GM23338 (cell line): ENCODE data around the gene DCAF4. TPM values are rescaled to one million over a fixed set of nuclear protein-coding genes. Genes with fewer than 3 reads are reported as not detected.

Experiments used
- ATAC-seq: fragments of 200-7000 bp; cut with Tn5 transposase; 3 replicates; pipeline ENCODE4 v1.9.1; 2020
- DNase-seq: peaks from one replicate; pipeline ENCODE4 v3.0.0-alpha.2; 2015; ENCODE audit warnings: low spot score
- H2AFZ ChIP-seq: fragments of 200-600 bp; sonication (generic); 2 replicates; pipeline ENCODE4 v1.8.0; 2016; ENCODE audit warnings: antibody characterized with exemption, mild to moderate bottlenecking, moderate library complexity
- H3F3A ChIP-seq: fragments of 200-600 bp; sonication (generic); replicated peaks from 2 replicates; pipeline ENCODE4 v1.8.0; 2017; ENCODE audit warnings: antibody characterized with exemption, mixed run types, low read depth
- H3K27ac ChIP-seq: fragments of 200-600 bp; sonication (generic); 2 replicates; pipeline ENCODE4 v1.6.1; 2016; ENCODE audit warnings: low read depth
- H3K27me3 ChIP-seq: fragments of 200-600 bp; sonication (generic); 2 replicates; pipeline ENCODE4 v1.8.0; 2016; ENCODE audit warnings: mild to moderate bottlenecking, mixed run types, moderate library complexity; ENCODE audit not compliant: insufficient read depth
- H3K36me3 ChIP-seq: fragments of 200-600 bp; sonication (generic); 2 replicates; pipeline ENCODE4 v1.8.0; 2016; ENCODE audit warnings: mild to moderate bottlenecking; ENCODE audit not compliant: insufficient read depth
- H3K4me1 ChIP-seq: fragments of 200-600 bp; sonication (generic); 2 replicates; pipeline ENCODE4 v1.8.0; 2016; ENCODE audit warnings: mild to moderate bottlenecking, moderate library complexity; ENCODE audit not compliant: insufficient read depth
- H3K4me2 ChIP-seq: fragments of 200-600 bp; sonication (generic); 2 replicates; pipeline ENCODE4 v1.7.1; 2017; ENCODE audit warnings: mixed run types
- H3K4me3 ChIP-seq: fragments of 200-600 bp; sonication (generic); 2 replicates; pipeline ENCODE4 v1.6.1; 2016; ENCODE audit warnings: mixed run types
- H3K79me2 ChIP-seq: fragments of 200-600 bp; sonication (generic); replicated peaks from 2 replicates; pipeline ENCODE4 v1.8.0; 2017; ENCODE audit warnings: mild to moderate bottlenecking; ENCODE audit not compliant: insufficient read depth
- H3K9me2 ChIP-seq: fragments of 200-600 bp; sonication (generic); 2 replicates; pipeline ENCODE4 v1.8.0; 2017; ENCODE audit not compliant: insufficient read depth
- H4K20me1 ChIP-seq: fragments of 200-600 bp; sonication (generic); replicated peaks from 2 replicates; pipeline ENCODE4 v1.8.0; 2017; ENCODE audit warnings: mild to moderate bottlenecking; ENCODE audit not compliant: insufficient read depth
- H3K27ac Mint-ChIP-seq: 2 replicates; pipeline ENCODE4 v1.8.0; 2020; ENCODE audit warnings: inconsistent platforms, mild to moderate bottlenecking, moderate library complexity, mixed read lengths
- H3K27me3 Mint-ChIP-seq: 3 replicates; pipeline ENCODE4 v1.8.0; 2022; ENCODE audit warnings: low read depth, mild to moderate bottlenecking, moderate library complexity, mixed read lengths, inconsistent platforms; ENCODE audit not compliant: insufficient read depth, poor library complexity
- H3K36me3 Mint-ChIP-seq: 3 replicates; pipeline ENCODE4 v1.8.0; 2021; ENCODE audit warnings: low read depth, mild to moderate bottlenecking, inconsistent platforms, moderate library complexity, mixed read lengths
- H3K4me1 Mint-ChIP-seq: 3 replicates; pipeline ENCODE4 v1.8.0; 2020; ENCODE audit warnings: mild to moderate bottlenecking, inconsistent platforms, mixed read lengths
- H3K4me3 Mint-ChIP-seq: 3 replicates; pipeline ENCODE4 v1.8.0; 2021; ENCODE audit warnings: moderate library complexity, mild to moderate bottlenecking, inconsistent platforms, mixed read lengths
- H3K9me3 Mint-ChIP-seq: 3 replicates; pipeline ENCODE4 v1.8.0; 2020; ENCODE audit warnings: moderate library complexity, mild to moderate bottlenecking, inconsistent platforms, mixed read lengths
- CREB1 ChIP-seq: fragments of 250-450 bp; sonication (Bioruptor Pico); IDR thresholded peaks from 2 replicates; pipeline ENCODE4 v1.5.0; 2020; ENCODE audit warnings: low read depth, mild to moderate bottlenecking, moderate library complexity
- EZH2 ChIP-seq: fragments of 200-600 bp; sonication (generic); IDR thresholded peaks from one replicate; pipeline ENCODE4 v1.8.0; 2017; ENCODE audit warnings: antibody characterized with exemption, mild to moderate bottlenecking, low read depth; ENCODE audit not compliant: unreplicated experiment
- EZH2phosphoT487 ChIP-seq: fragments of 200-600 bp; sonication (generic); IDR thresholded peaks from one replicate; pipeline ENCODE4 v1.8.1; 2018; ENCODE audit warnings: antibody characterized with exemption; ENCODE audit not compliant: unreplicated experiment
- JUNB ChIP-seq: IDR thresholded peaks from one replicate; pipeline ENCODE4 v1.6.1; 2016; ENCODE audit warnings: antibody characterized with exemption; ENCODE audit not compliant: unreplicated experiment
- NANOG ChIP-seq: IDR thresholded peaks from 2 replicates; pipeline ENCODE4 v1.6.1; 2016; ENCODE audit warnings: antibody characterized with exemption, borderline replicate concordance
- POLR2AphosphoS5 ChIP-seq: IDR thresholded peaks from 2 replicates; pipeline ENCODE4 v1.6.1; 2016; ENCODE audit warnings: antibody characterized with exemption, low read depth
- STAT1 ChIP-seq: IDR thresholded peaks from one replicate; pipeline ENCODE4 v1.6.1; 2016; ENCODE audit warnings: antibody characterized with exemption; ENCODE audit not compliant: unreplicated experiment
- ZNF114 ChIP-seq: fragments of 250-450 bp; sonication (Bioruptor Pico); IDR thresholded peaks from 2 replicates; pipeline ENCODE4 v1.5.0; 2020; ENCODE audit warnings: mild to moderate bottlenecking, moderate library complexity
- ZNF331 ChIP-seq: fragments of 250-450 bp; sonication (Bioruptor Pico); IDR thresholded peaks from 2 replicates; pipeline ENCODE4 v1.5.0; 2020; ENCODE audit warnings: low read depth, mild to moderate bottlenecking, moderate library complexity
- polyA plus RNA-seq: library from polyadenylated mRNA; unstranded; fragments of >200 nt; fragmentation: Nextera tagmentation; extraction: Ambion mirVana; gene quantifications from 2 replicates; pipeline ENCODE4 v1.2.1, GENCODE V29; 2016
- total RNA-seq: library from RNA; depleted of rRNA; stranded (reverse); fragments of >200 nt; shearing (Covaris generic); gene quantifications from 2 replicates; pipeline ENCODE4 v1.2.3, GENCODE V29; 2014
- TF ChIP-seq, protein P1 (sequence below): IDR thresholded peaks from 2 replicates; pipeline ENCODE4 v1.6.1; 2016; ENCODE audit warnings: antibody characterized with exemption
- TF ChIP-seq, protein P2 (sequence below): IDR thresholded peaks from one replicate; pipeline ENCODE4 v1.6.1; 2018; ENCODE audit warnings: antibody characterized with exemption; ENCODE audit not compliant: unreplicated experiment
- TF ChIP-seq, protein P3 (sequence below): fragments of 250-450 bp; sonication (Bioruptor Pico); IDR thresholded peaks from 2 replicates; pipeline ENCODE4 v1.5.0; 2020; ENCODE audit warnings: mild to moderate bottlenecking, moderate library complexity
- TF ChIP-seq, protein P4 (sequence below), 2 experiments: fragments of 200-600 bp in 1 of 2; sonication (generic) in 1 of 2; conservative IDR thresholded peaks; 2 replicates each; pipeline versions ENCODE4 v1.5.1 to v1.6.1; 2016 to 2017; ENCODE audit warnings: antibody characterized with exemption in 2 of 2, low read depth in 2 of 2, mild to moderate bottlenecking in 2 of 2, moderate library complexity in 1 of 2

DCAF4 gene
- total and polyA plus RNA-seq, 2 experiments from 2014 or later = 17.5 to 39.3 TPM

DNA sequence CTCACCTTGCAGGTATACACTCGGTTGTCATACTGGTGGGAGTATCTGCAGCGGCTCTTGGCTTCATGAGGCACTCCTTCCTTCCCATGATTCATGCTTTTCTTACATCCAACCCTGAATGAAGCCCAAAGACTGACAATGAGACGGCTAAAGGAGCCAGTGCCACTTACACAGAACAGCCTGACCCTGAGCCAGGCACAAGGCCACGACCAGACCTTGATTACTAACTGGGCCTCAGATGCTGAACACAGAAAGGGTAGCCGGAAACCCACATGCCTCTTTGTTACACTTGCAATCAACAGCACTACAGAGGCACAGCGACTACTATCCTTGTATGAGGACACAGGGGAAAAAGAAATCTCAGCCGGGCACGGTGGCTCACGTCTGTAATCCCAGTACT lies 52.6 kb downstream of the DCAF4 start:
- H2AFZ ChIP-seq = no peak overlapping the region
- Mint-ChIP-seq H3K27me3 (no peaks in the 10 kb centered on the region), H3K4me3 (no peak overlapping the region), H3K4me1 (peaks cover 29% of the 10 kb centered on the region), H3K36me3 (peaks cover 17% of the 10 kb centered on the region; the same call in 2 of the 3 replicates), H3K27ac (peak overlapping the region; percentile 24; the same call in 1 of the 2 replicates), H3K9me3 (no peaks in the 10 kb centered on the region)
- H3K9me2 ChIP-seq = no peaks in the 10 kb centered on the region
- H4K20me1 ChIP-seq = no peaks in the 10 kb centered on the region
- no peak for DNase-seq
- peaks cover 20% of the 10 kb centered on the region for H3K4me1 ChIP-seq
- ATAC-seq = no peak
- H3K36me3 ChIP-seq = no peaks in the 10 kb centered on the region
- TF ChIP-seq, protein P1, sequence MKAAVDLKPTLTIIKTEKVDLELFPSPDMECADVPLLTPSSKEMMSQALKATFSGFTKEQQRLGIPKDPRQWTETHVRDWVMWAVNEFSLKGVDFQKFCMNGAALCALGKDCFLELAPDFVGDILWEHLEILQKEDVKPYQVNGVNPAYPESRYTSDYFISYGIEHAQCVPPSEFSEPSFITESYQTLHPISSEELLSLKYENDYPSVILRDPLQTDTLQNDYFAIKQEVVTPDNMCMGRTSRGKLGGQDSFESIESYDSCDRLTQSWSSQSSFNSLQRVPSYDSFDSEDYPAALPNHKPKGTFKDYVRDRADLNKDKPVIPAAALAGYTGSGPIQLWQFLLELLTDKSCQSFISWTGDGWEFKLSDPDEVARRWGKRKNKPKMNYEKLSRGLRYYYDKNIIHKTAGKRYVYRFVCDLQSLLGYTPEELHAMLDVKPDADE = no peak
- no peak for TF ChIP-seq EZH2
- TF ChIP-seq, protein P2, sequence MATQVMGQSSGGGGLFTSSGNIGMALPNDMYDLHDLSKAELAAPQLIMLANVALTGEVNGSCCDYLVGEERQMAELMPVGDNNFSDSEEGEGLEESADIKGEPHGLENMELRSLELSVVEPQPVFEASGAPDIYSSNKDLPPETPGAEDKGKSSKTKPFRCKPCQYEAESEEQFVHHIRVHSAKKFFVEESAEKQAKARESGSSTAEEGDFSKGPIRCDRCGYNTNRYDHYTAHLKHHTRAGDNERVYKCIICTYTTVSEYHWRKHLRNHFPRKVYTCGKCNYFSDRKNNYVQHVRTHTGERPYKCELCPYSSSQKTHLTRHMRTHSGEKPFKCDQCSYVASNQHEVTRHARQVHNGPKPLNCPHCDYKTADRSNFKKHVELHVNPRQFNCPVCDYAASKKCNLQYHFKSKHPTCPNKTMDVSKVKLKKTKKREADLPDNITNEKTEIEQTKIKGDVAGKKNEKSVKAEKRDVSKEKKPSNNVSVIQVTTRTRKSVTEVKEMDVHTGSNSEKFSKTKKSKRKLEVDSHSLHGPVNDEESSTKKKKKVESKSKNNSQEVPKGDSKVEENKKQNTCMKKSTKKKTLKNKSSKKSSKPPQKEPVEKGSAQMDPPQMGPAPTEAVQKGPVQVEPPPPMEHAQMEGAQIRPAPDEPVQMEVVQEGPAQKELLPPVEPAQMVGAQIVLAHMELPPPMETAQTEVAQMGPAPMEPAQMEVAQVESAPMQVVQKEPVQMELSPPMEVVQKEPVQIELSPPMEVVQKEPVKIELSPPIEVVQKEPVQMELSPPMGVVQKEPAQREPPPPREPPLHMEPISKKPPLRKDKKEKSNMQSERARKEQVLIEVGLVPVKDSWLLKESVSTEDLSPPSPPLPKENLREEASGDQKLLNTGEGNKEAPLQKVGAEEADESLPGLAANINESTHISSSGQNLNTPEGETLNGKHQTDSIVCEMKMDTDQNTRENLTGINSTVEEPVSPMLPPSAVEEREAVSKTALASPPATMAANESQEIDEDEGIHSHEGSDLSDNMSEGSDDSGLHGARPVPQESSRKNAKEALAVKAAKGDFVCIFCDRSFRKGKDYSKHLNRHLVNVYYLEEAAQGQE = no peak
- no peak for TF ChIP-seq ZNF331 (CRISPR knock-in tag)
- TF ChIP-seq STAT1 = no peak
- TF ChIP-seq POLR2AphosphoS5 = no peak
- no peak for TF ChIP-seq NANOG
- TF ChIP-seq, protein P3, sequence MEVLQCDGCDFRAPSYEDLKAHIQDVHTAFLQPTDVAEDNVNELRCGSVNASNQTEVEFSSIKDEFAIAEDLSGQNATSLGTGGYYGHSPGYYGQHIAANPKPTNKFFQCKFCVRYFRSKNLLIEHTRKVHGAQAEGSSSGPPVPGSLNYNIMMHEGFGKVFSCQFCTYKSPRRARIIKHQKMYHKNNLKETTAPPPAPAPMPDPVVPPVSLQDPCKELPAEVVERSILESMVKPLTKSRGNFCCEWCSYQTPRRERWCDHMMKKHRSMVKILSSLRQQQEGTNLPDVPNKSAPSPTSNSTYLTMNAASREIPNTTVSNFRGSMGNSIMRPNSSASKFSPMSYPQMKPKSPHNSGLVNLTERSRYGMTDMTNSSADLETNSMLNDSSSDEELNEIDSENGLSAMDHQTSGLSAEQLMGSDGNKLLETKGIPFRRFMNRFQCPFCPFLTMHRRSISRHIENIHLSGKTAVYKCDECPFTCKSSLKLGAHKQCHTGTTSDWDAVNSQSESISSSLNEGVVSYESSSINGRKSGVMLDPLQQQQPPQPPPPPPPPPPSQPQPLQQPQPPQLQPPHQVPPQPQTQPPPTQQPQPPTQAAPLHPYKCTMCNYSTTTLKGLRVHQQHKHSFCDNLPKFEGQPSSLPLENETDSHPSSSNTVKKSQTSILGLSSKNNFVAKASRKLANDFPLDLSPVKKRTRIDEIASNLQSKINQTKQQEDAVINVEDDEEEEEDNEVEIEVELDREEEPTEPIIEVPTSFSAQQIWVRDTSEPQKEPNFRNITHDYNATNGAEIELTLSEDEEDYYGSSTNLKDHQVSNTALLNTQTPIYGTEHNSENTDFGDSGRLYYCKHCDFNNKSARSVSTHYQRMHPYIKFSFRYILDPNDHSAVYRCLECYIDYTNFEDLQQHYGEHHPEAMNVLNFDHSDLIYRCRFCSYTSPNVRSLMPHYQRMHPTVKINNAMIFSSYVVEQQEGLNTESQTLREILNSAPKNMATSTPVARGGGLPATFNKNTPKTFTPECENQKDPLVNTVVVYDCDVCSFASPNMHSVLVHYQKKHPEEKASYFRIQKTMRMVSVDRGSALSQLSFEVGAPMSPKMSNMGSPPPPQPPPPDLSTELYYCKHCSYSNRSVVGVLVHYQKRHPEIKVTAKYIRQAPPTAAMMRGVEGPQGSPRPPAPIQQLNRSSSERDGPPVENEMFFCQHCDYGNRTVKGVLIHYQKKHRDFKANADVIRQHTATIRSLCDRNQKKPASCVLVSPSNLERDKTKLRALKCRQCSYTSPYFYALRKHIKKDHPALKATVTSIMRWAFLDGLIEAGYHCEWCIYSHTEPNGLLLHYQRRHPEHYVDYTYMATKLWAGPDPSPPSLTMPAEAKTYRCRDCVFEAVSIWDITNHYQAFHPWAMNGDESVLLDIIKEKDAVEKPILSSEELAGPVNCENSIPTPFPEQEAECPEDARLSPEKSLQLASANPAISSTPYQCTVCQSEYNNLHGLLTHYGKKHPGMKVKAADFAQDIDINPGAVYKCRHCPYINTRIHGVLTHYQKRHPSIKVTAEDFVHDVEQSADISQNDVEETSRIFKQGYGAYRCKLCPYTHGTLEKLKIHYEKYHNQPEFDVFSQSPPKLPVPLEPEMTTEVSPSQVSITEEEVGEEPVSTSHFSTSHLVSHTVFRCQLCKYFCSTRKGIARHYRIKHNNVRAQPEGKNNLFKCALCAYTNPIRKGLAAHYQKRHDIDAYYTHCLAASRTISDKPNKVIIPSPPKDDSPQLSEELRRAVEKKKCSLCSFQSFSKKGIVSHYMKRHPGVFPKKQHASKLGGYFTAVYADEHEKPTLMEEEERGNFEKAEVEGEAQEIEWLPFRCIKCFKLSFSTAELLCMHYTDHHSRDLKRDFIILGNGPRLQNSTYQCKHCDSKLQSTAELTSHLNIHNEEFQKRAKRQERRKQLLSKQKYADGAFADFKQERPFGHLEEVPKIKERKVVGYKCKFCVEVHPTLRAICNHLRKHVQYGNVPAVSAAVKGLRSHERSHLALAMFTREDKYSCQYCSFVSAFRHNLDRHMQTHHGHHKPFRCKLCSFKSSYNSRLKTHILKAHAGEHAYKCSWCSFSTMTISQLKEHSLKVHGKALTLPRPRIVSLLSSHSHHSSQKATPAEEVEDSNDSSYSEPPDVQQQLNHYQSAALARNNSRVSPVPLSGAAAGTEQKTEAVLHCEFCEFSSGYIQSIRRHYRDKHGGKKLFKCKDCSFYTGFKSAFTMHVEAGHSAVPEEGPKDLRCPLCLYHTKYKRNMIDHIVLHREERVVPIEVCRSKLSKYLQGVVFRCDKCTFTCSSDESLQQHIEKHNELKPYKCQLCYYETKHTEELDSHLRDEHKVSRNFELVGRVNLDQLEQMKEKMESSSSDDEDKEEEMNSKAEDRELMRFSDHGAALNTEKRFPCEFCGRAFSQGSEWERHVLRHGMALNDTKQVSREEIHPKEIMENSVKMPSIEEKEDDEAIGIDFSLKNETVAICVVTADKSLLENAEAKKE (CRISPR knock-in tag) = no peak
- TF ChIP-seq, protein P4, sequence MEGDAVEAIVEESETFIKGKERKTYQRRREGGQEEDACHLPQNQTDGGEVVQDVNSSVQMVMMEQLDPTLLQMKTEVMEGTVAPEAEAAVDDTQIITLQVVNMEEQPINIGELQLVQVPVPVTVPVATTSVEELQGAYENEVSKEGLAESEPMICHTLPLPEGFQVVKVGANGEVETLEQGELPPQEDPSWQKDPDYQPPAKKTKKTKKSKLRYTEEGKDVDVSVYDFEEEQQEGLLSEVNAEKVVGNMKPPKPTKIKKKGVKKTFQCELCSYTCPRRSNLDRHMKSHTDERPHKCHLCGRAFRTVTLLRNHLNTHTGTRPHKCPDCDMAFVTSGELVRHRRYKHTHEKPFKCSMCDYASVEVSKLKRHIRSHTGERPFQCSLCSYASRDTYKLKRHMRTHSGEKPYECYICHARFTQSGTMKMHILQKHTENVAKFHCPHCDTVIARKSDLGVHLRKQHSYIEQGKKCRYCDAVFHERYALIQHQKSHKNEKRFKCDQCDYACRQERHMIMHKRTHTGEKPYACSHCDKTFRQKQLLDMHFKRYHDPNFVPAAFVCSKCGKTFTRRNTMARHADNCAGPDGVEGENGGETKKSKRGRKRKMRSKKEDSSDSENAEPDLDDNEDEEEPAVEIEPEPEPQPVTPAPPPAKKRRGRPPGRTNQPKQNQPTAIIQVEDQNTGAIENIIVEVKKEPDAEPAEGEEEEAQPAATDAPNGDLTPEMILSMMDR (conservative IDR thresholded peaks at IDR 0.05; ENCODE audit: low read depth in 2 of 2) = no peak
- no peak for TF ChIP-seq JUNB
- TF ChIP-seq ZNF114 (CRISPR knock-in tag) = no peak
- no peak for TF ChIP-seq CREB1 (CRISPR knock-in tag)
- no peak for TF ChIP-seq EZH2phosphoT487
- 0 out of 2 replicates have a peak overlapping the region, but pooled peaks have one; percentile 45 for H3K27ac ChIP-seq
- H3K4me3 ChIP-seq = no peak overlapping the region
- H3F3A ChIP-seq = 0 out of 2 replicates have a peak, but pooled peaks cover 3% of the 10 kb centered on the region
- no peaks in the 10 kb centered on the region for H3K79me2 ChIP-seq
- no peak overlapping the region for H3K4me2 ChIP-seq
- H3K27me3 ChIP-seq = no peaks in the 10 kb centered on the region
